Spleen (tissue), 3 donors: Measurements from ENCODE around the gene ARMC12.

Experiments
- POLR2A ChIP-seq, 3 donors: fragments of 450-650 bp; IDR thresholded peaks; one replicate each; pipeline ENCODE4 v1.5.1; 2017; ENCODE audit warnings: antibody characterized with exemption in 3 of 3, mild to moderate bottlenecking in 1 of 3
- POLR2AphosphoS5 ChIP-seq, 3 donors: sonication (generic); formaldehyde crosslinking; IDR thresholded peaks; one replicate each; pipeline ENCODE4 v1.5.1; 2017; ENCODE audit warnings: antibody characterized with exemption in 3 of 3

GRCh38 chr6:35710241-35710847, 26.5 kb upstream of the ARMC12 start:
- TF ChIP-seq POLR2A (IDR thresholded peaks at IDR 0.05) (no peak), POLR2AphosphoS5 (IDR thresholded peaks at IDR 0.05) (peak in 1 of 3 donors; percentile 15)
